Endothelial cell of umbilical vein (primary cell): ENCODE results near the gene GHRH. TPM values are rescaled to one million over a fixed set of nuclear protein-coding genes. Genes with fewer than 3 reads are reported as not detected.

ENCODE experiments used
- BruUV-seq: library from RNA; stranded (reverse); fragments of 400-500 nt; replicated peaks from 2 replicates; lab custom pipeline; 2021; lab: Mats Ljungman, UMichigan
- CTCF ChIA-PET: fragments of 300-600, 350-600 bp; sonication (Branson Sonifier 250); formaldehyde crosslinking; loops from one replicate; lab custom pipeline; 2021; ENCODE audit warnings: antibody characterized with exemption, inconsistent platforms; lab: Charles Lee
- POLR2A ChIA-PET: fragments of 300-600, 350-600 bp; sonication (Branson Sonifier 250); formaldehyde crosslinking; loops from one replicate; lab custom pipeline; 2021; ENCODE audit warnings: antibody characterized with exemption, inconsistent platforms; lab: Charles Lee
- DNase-seq: peaks from one replicate; pipeline ENCODE4 v3.0.0-alpha.2; 2011; ENCODE audit warnings: low read depth, low spot score
- FAIRE-seq: peaks from 2 replicates; lab custom pipeline; 2011; peaks lifted over from hg19 to GRCh38; lab: Jason Lieb, UNC
- H2AFZ ChIP-seq: 2 replicates; pipeline ENCODE4 v1.6.0; 2012; ENCODE audit warnings: low read depth, low read length, control low read depth, inconsistent platforms
- H3K27ac ChIP-seq: 2 replicates; pipeline ENCODE4 v1.5.1; 2011; ENCODE audit warnings: low read depth, mild to moderate bottlenecking, control low read depth, low read length, moderate library complexity; ENCODE audit not compliant: insufficient read depth
- H3K27me3 ChIP-seq, 2 experiments: 2 replicates each; pipeline versions ENCODE4 v1.6.0 to v1.6.1; 2011; ENCODE audit warnings: low read length in 2 of 2, mixed read lengths in 1 of 2; ENCODE audit not compliant: control insufficient read depth in 2 of 2, insufficient read depth in 2 of 2
- H3K36me3 ChIP-seq, 2 experiments: 2 replicates in 1 of 2; 3 replicates in 1 of 2; pipeline ENCODE4 v1.5.1; 2011; ENCODE audit warnings: low read length in 2 of 2, mild to moderate bottlenecking in 1 of 2, moderate library complexity in 1 of 2; ENCODE audit not compliant: control insufficient read depth in 2 of 2, insufficient read depth in 2 of 2; ENCODE audit errors: extremely low read depth in 1 of 2
- H3K4me1 ChIP-seq: 3 replicates; pipeline ENCODE4 v1.5.1; 2011; ENCODE audit warnings: mild to moderate bottlenecking, low read length; ENCODE audit not compliant: control insufficient read depth, insufficient read depth; ENCODE audit errors: extremely low read depth
- H3K4me2 ChIP-seq: 2 replicates; pipeline ENCODE4 v1.6.1; 2011; ENCODE audit warnings: low read length, control low read depth, mixed read lengths; ENCODE audit not compliant: insufficient read depth
- H3K4me3 ChIP-seq, 3 experiments: fragments of 200-600 bp in 1 of 3; sonication (generic), shearing (Covaris generic) in 1 of 3; replicated peaks in 1 of 3; 2 replicates each; pipeline ENCODE4 v1.5.1; 2011 to 2016; ENCODE audit warnings: control low read depth in 3 of 3, low read length in 3 of 3, mild to moderate bottlenecking in 2 of 3, inconsistent platforms in 1 of 3, low read depth in 1 of 3, moderate library complexity in 1 of 3; ENCODE audit not compliant: insufficient read depth in 1 of 3
- H3K79me2 ChIP-seq: 2 replicates; pipeline ENCODE4 v1.6.0; 2012; ENCODE audit warnings: low read length, inconsistent platforms; ENCODE audit not compliant: control insufficient read depth, insufficient read depth
- H3K9ac ChIP-seq: replicated peaks from 2 replicates; pipeline ENCODE3; 2011; ENCODE audit warnings: low read length, control low read depth; ENCODE audit not compliant: insufficient read depth; ENCODE audit errors: extremely low read depth
- H3K9me1 ChIP-seq: replicated peaks from 3 replicates; pipeline ENCODE4 v1.6.0; 2011; ENCODE audit warnings: mild to moderate bottlenecking, low read length; ENCODE audit not compliant: control insufficient read depth, insufficient read depth; ENCODE audit errors: extremely low read depth
- H3K9me3 ChIP-seq: replicated peaks from 2 replicates; pipeline ENCODE4 v1.5.1; 2012; ENCODE audit warnings: low read length, inconsistent platforms; ENCODE audit not compliant: control insufficient read depth, insufficient read depth
- H4K20me1 ChIP-seq: replicated peaks from 2 replicates; pipeline ENCODE3; 2011; ENCODE audit warnings: mild to moderate bottlenecking, low read length; ENCODE audit not compliant: control insufficient read depth, insufficient read depth; ENCODE audit errors: extremely low read depth
- CTCF ChIP-seq, 2 donors: IDR thresholded peaks; 1 replicate in 1 of 2; 2 replicates in 1 of 2; pipeline ENCODE4 v1.5.1; 2011; ENCODE audit warnings: low read length in 2 of 2, mild to moderate bottlenecking in 2 of 2, moderate library complexity in 2 of 2, control low read depth in 1 of 2, inconsistent platforms in 1 of 2, low read depth in 1 of 2; ENCODE audit not compliant: insufficient read depth in 1 of 2; ENCODE audit errors: extremely low read depth in 1 of 2
- EZH2 ChIP-seq: IDR thresholded peaks from 2 replicates; pipeline ENCODE4 v1.6.1; 2012; ENCODE audit warnings: borderline replicate concordance, low read depth, mild to moderate bottlenecking, moderate library complexity, low read length, inconsistent platforms; ENCODE audit not compliant: severe bottlenecking
- FOS ChIP-seq: IDR thresholded peaks from 2 replicates; pipeline ENCODE4 v1.6.1; 2011; ENCODE audit warnings: mild to moderate bottlenecking, low read length, moderate library complexity, borderline replicate concordance; ENCODE audit not compliant: insufficient read depth
- GATA2 ChIP-seq: IDR thresholded peaks from 2 replicates; pipeline ENCODE4 v1.7.0; 2011; ENCODE audit warnings: low read depth, mild to moderate bottlenecking, moderate library complexity, mixed read lengths, low read length; ENCODE audit not compliant: insufficient read length, insufficient read depth
- POLR2A ChIP-seq: IDR thresholded peaks from 2 replicates; pipeline ENCODE4 v1.6.1; 2012; ENCODE audit warnings: low read depth, mild to moderate bottlenecking, control low read depth, low read length
- POLR2AphosphoS5 ChIP-seq: IDR thresholded peaks from 2 replicates; pipeline ENCODE4 v1.6.1; 2012; ENCODE audit warnings: low read depth, mild to moderate bottlenecking, control low read depth, low read length, moderate library complexity; ENCODE audit not compliant: insufficient read depth
- dilution Hi-C: fragments of 300-500 bp; cut with MboI; formaldehyde crosslinking; loops from one replicate; pipeline ENCODE4 v1.15.0; 2019; ENCODE audit warnings: low sequenced_read_pairs; ENCODE audit not compliant: extremely low pct_ligation_motif_present
- intact Hi-C: fragments of 100-400 bp; cut with micrococcal nuclease; formaldehyde crosslinking; loops from one replicate; pipeline ENCODE4 v1.10.0; 2022
- polyA plus RNA-seq, 4 experiments: library from polyadenylated mRNA; depleted of rRNA in 3 of 4; stranded (reverse) in 3 of 4; unstranded in 1 of 4; fragments of >200 nt; gene quantifications; 2 replicates each; pipeline versions ENCODE4 v1.2.1 to v1.2.3, GENCODE V29; 2011 to 2012; ENCODE audit warnings: missing spikeins in 1 of 4
- total RNA-seq: library from RNA; stranded (reverse); gene quantifications from 2 replicates; pipeline ENCODE4 v1.2.3, GENCODE V29; 2021

GHRH gene
- total and polyA plus RNA-seq, 2 donors (not counting 3 experiments of a cell fraction or from before 2014, with no cell fraction given) = not detected

GRCh38 chr20:37204056-37204455 is 57.6 kb downstream of the GHRH start:
- Histone ChIP-seq H3K4me2 (no peak overlapping the region), H3K9me1 (no peaks in the 10 kb centered on the region), H3K27ac (no peak overlapping the region), H3K36me3 (peaks cover 44 to 49% of the 10 kb centered on the region in 2 experiments), H2AFZ (no peak overlapping the region), H3K79me2 (peaks cover 28% of the 10 kb centered on the region), H3K27me3 (no peaks in the 10 kb centered on the region), H3K9ac (no peak overlapping the region), H3K4me3 (no peak overlapping the region), H3K9me3 (no peaks in the 10 kb centered on the region), H3K4me1 (no peaks in the 10 kb centered on the region), H4K20me1 (peaks cover 2% of the 10 kb centered on the region)
- no TSS peak for BruUV-seq
- DNase-seq (no peak), FAIRE-seq (no peak)
- TF ChIP-seq POLR2AphosphoS5 (no peak), POLR2A (no peak), GATA2 (no peak), EZH2 (no peak), FOS (no peak), CTCF (IDR thresholded peaks at IDR 0.05; ENCODE audit: extremely low read depth in 1 of 2, insufficient read depth in 1 of 2, low read depth in 1 of 2, low read length in 2 of 2) (no peak)
- POLR2A ChIA-PET = no interaction called here
- CTCF ChIA-PET = interaction anchor here (2.6 kb wide), 1 partner anchor 9 kb away, joined by 10 read pairs; no protein-coding TSS in a partner anchor
- intact Hi-C loops (no loop called here), dilution Hi-C loops (no loop called here)
